Measurements from ENCODE around the gene GBGT1. TPM values are rescaled to one million over a fixed set of nuclear protein-coding genes. Genes with fewer than 3 reads are reported as not detected.

Gene GBGT1
- total RNA-seq, 3 donors from 2014 or later = 14.8 to 21.3 (median 15.0) TPM

- Histone ChIP-seq H3K4me1 (peaks cover 3 to 39% of the 10 kb centered on the region in 2 donors), H3K27me3 (no peaks in the 10 kb centered on the region), H3K27ac (peak overlapping the region; percentile 49 to 76)
Observed at GRCh38 chr9:133144904-133145851, 18.5 kb downstream of the GBGT1 start.

GRCh38 chr9:133144142-133144903 lies 19.4 kb downstream of the GBGT1 start:
- peak overlapping the region; percentile 37 to 61 (median 47) for H3K4me3 ChIP-seq
- no peaks in the 10 kb centered on the region for H3K27me3 ChIP-seq
- H3K27ac ChIP-seq = peak overlapping the region; percentile 49 to 76
- DNase-seq (ENCODE audit: low spot score in 2 of 2) = peak in 1 of 2 donors; percentile 71
- H3K4me1 ChIP-seq = peaks cover 3 to 39% of the 10 kb centered on the region in 2 donors
- H3K36me3 ChIP-seq = no peaks in the 10 kb centered on the region
- H3K9me3 ChIP-seq = no peaks in the 10 kb centered on the region
- TF ChIP-seq CTCF (IDR thresholded peaks at IDR 0.05) = peak; percentile 96 to 97 (median 96)
- peak; percentile 30 to 65 (median 62) for TF ChIP-seq POLR2AphosphoS5 (IDR thresholded peaks at IDR 0.05)
- no peak for TF ChIP-seq POLR2A (IDR thresholded peaks at IDR 0.05)
- intact Hi-C loops (cut with DNase I; ENCODE audit: low total_unique reads) = no loop called here

More at GRCh38 chr9:133144904-133145851, 18.5 kb downstream of the GBGT1 start:
- intact Hi-C loops (cut with DNase I; ENCODE audit: low total_unique reads) = no loop called here
- no peak for TF ChIP-seq POLR2AphosphoS5 (IDR thresholded peaks at IDR 0.05)
- TF ChIP-seq POLR2A (IDR thresholded peaks at IDR 0.05) = no peak
- TF ChIP-seq CTCF (IDR thresholded peaks at IDR 0.05) = no peak
- H3K4me3 ChIP-seq = peak overlapping the region in 2 of 3 donors; percentile 47 to 61
- H3K9me3 ChIP-seq = no peaks in the 10 kb centered on the region
- no peaks in the 10 kb centered on the region for H3K36me3 ChIP-seq
- no peak for DNase-seq (ENCODE audit: low spot score in 2 of 2)

- Histone ChIP-seq H3K9me3 (no peaks in the 10 kb centered on the region), H3K4me3 (peak overlapping the region; percentile 37 to 61 (median 47)), H3K27me3 (no peaks in the 10 kb centered on the region), H3K27ac (peak overlapping the region; percentile 49 to 76), H3K36me3 (no peaks in the 10 kb centered on the region), H3K4me1 (peaks cover 3 to 44% of the 10 kb centered on the region in 2 donors)
- TF ChIP-seq POLR2A (IDR thresholded peaks at IDR 0.05) (no peak), CTCF (IDR thresholded peaks at IDR 0.05) (no peak), POLR2AphosphoS5 (IDR thresholded peaks at IDR 0.05) (no peak)
- intact Hi-C loops (cut with DNase I; ENCODE audit: low total_unique reads) = no loop called here
- DNase-seq (ENCODE audit: low spot score in 2 of 2) = no peak
Observed at GRCh38 chr9:133143639-133144141, 20.0 kb downstream of the GBGT1 start.

- no peaks in the 10 kb centered on the region for H3K27me3 ChIP-seq
- no peaks in the 10 kb centered on the region for H3K9me3 ChIP-seq
- DNase-seq (ENCODE audit: low spot score in 2 of 2) = no peak
- H3K27ac ChIP-seq = peak overlapping the region; percentile 41 to 99
- no peaks in the 10 kb centered on the region for H3K36me3 ChIP-seq
- intact Hi-C loops (cut with DNase I; ENCODE audit: low total_unique reads) = no loop called here
- H3K4me1 ChIP-seq = peaks cover 4 to 51% of the 10 kb centered on the region in 2 donors
- TF ChIP-seq POLR2AphosphoS5 (IDR thresholded peaks at IDR 0.05) (no peak), POLR2A (IDR thresholded peaks at IDR 0.05) (no peak), CTCF (IDR thresholded peaks at IDR 0.05) (no peak)
- H3K4me3 ChIP-seq = no peak overlapping the region
Observed at GRCh38 chr9:133142684-133143622, 20.8 kb downstream of the GBGT1 start.

Measured in breast epithelium (tissue), 4 donors.